Measurements from ENCODE around the gene TBX4. TPM values are rescaled to one million over a fixed set of nuclear protein-coding genes. Genes with fewer than 3 reads are reported as not detected.
"Not testable (repeated sequence)": the region's sequence is repeated elsewhere in the genome, so short reads cannot be mapped to it uniquely, and the experiment has no call there.

The TBX4 gene
- total RNA-seq, 1 experiment from 2014 or later, result not detected

DNA sequence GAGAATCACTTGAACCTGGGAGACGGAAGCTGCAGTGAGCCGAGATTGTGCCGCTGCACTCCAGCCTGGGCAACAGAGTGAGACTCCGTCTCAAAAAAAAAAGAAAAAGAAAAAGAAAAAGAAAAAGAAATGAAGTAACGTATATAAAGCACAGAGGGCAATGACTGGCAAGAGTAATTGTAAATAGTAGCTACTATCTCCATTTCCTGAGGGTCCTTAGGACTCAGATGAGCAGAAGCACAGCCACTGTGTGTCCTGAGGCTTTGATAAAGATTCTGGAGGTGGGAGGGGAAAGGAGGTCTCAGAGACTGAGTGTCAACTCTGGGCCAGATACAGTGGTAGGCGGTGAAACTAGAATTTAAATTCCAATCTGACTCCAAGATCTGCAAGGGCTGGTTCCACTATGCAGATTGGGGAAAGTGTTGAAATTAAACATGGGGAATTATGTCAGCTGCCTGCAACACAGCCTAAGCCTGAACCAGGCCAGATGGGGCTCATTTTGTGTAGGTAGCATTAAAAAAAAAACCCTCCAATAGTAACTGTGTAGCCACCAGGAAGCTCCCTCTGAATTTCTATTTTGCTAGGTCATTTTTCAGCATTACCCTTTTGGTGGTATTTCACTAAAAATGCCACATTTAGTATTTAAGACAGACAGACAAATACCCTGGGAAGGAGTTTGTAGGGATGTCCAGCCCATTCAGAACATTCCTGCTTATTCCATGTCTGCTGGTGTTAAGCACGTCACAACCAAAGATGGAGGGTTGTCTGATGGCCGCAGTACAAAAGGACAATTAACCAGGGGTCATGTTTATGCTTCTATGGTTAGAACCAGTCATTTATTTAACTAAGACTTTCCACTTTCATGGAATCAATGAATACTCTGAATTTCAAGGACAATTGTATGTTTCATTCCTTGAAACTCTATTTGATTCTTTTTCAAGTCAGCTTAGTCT, 46.1 kb downstream of the TBX4 start:
- in situ Hi-C loops (cut with HindIII; ENCODE audit: low pct_unique_long_range_greater_than_20kb, low sequenced_read_pairs), result no loop called here
- DNase-seq (ENCODE audit: low read depth, low spot score), result no peak

- no peak for DNase-seq (ENCODE audit: low read depth, low spot score)
- in situ Hi-C loops (cut with HindIII; ENCODE audit: low pct_unique_long_range_greater_than_20kb, low sequenced_read_pairs), result no loop called here
Observed at GRCh38 chr17:61499632-61500031, 47.4 kb downstream of the TBX4 start.

DNA sequence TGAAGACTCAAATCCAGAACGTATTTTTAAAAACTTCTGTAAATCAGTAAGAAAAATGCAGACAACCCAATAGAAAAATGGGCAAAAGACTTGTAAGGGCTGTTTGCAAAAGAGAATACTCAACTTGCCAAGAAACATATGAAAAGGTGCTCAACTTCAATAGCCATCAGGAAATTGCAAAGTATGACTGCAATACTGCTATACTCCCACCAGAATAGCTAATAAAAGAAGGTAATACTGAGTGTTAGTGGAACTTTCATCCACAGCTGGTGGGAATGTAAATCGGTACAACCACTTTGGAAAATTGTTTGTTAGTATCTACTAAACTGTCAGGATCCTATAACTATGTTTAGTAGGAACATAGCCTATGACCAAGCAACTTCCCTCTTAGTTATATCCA, 48.1 kb downstream of the TBX4 start:
- no peak for DNase-seq (ENCODE audit: low read depth, low spot score)
- in situ Hi-C loops (cut with HindIII; ENCODE audit: low pct_unique_long_range_greater_than_20kb, low sequenced_read_pairs), result no loop called here

- DNase-seq (ENCODE audit: low read depth, low spot score), result no peak
- in situ Hi-C loops (cut with HindIII; ENCODE audit: low pct_unique_long_range_greater_than_20kb, low sequenced_read_pairs), result no loop called here
Observed at GRCh38 chr17:61502292-61502691, 50.1 kb downstream of the TBX4 start.

DNA sequence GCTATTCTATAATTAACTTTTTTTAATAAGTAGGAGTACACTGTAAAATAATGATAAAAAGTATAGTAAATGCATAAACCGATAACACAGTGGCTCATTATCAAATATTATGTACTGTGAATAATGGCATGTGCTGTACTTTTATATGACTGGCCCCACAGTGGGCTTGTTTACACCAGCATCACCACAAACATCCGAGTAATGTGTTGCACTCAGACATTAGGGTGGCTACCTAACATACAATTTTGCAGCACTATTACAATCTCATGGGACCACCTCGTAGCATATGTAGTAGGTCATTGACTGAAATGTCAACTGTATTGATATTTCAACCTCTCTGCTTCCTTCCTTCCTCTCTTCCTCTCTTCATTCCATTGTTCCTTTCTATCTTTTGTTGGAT, 51.7 kb downstream of the TBX4 start:
- DNase-seq (ENCODE audit: low read depth, low spot score), result no peak
- in situ Hi-C loops (cut with HindIII; ENCODE audit: low pct_unique_long_range_greater_than_20kb, low sequenced_read_pairs), result no loop called here

- no peak for DNase-seq (ENCODE audit: low read depth, low spot score)
- in situ Hi-C loops (cut with HindIII; ENCODE audit: low pct_unique_long_range_greater_than_20kb, low sequenced_read_pairs), result no loop called here
Observed at GRCh38 chr17:61504697-61505096, 52.5 kb downstream of the TBX4 start.

- in situ Hi-C loops (cut with HindIII; ENCODE audit: low pct_unique_long_range_greater_than_20kb, low sequenced_read_pairs), result no loop called here
- no peak for DNase-seq (ENCODE audit: low read depth, low spot score)
Observed at GRCh38 chr17:61505846-61506627, 53.8 kb downstream of the TBX4 start.

DNA sequence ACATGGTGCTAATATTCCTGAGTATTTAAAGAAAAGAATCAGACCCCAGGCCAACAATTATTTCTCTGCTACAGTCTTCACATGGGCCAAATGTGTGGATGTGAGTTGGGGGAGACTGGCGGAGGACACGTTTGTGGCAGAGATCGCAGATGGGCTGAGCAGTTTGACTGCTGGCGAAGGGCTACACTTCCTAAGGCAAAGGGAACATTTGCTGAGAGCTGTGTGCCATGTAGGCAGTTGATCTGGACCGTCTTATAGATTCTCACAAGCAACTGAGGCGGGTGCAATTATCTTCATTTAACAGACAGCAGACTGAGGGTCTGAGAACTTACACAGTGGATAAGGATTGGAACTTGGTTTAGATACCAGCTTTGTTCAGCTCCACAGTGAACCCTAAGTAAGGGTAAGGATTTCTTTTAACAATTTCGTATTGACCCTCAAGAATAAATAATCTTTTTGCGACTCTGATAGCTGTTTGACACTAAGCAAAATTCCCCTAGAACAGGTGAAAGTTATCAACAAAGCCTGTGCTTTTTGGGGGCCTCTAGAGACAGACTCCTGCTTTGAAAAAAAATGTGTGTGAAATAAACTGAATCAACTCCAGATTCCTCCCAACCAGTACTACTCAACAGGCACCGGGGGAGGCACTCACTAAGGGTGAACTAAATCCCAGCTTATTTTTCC, 55.3 kb downstream of the TBX4 start:
- no peak for DNase-seq (ENCODE audit: low read depth, low spot score)
- in situ Hi-C loops (cut with HindIII; ENCODE audit: low pct_unique_long_range_greater_than_20kb, low sequenced_read_pairs), result no loop called here

DNA sequence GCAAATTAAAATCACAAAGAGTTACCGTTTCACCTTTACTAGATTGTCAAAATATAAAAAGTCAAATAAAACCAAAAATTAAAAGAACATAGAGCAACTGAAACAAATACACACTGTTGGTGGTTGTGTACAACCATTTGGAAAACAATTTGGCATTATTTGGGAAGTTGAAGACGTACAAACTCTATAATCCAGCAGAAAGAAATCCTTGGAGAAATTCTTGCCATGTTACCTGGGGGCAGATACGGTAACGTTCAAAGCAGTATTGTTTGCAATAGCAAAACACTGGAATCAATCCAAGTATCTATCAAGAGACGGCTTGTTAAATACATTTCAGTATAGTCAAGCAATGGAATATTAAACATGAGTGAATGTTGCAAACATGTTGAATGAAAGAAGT, 56.7 kb downstream of the TBX4 start:
- peak; percentile 86 for DNase-seq (ENCODE audit: low read depth, low spot score)
- in situ Hi-C loops (cut with HindIII; ENCODE audit: low pct_unique_long_range_greater_than_20kb, low sequenced_read_pairs), result no loop called here

DNA sequence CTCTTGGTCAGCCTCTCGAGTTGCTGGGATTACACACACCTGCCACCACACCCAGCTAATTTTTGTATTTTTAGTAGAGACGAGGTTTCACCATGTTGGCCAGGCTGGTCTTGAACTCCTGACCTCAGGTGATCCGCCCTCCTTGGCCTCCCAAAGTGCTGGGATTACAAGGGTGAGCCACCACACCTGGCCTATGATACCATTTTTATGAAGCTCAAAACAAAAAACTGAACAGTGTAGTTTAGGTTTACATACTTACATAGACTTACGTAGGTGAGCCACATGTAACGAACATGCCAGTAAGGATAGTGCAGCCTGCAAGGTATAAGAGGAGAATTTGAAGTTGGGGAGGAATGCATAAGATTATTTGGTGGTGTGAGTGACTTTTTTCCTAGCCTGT, 57.2 kb downstream of the TBX4 start:
- DNase-seq (ENCODE audit: low read depth, low spot score); in situ Hi-C loops (cut with HindIII; ENCODE audit: low pct_unique_long_range_greater_than_20kb, low sequenced_read_pairs): not testable (repeated sequence)

DNA sequence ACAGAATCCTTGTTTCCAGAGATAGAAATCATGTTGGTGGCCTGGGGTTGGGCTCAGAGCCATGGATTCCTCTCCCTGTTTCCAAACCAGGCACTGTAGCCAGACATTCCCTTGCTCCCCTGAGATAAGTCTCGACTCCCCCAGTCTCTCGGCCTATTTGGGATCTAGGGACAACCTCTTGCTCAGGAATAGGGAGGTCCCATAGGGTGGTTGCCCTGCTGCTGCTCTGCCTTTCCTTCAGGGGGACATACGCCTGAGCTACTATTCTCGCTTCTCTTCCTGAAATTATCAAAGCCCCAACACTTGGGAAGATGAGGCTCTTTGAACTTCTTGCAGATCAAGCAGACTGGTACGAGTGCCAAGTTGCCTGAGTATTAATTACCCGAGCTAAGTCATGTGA, 58.0 kb downstream of the TBX4 start:
- in situ Hi-C loops (cut with HindIII; ENCODE audit: low pct_unique_long_range_greater_than_20kb, low sequenced_read_pairs), result no loop called here
- no peak for DNase-seq (ENCODE audit: low read depth, low spot score)

DNA sequence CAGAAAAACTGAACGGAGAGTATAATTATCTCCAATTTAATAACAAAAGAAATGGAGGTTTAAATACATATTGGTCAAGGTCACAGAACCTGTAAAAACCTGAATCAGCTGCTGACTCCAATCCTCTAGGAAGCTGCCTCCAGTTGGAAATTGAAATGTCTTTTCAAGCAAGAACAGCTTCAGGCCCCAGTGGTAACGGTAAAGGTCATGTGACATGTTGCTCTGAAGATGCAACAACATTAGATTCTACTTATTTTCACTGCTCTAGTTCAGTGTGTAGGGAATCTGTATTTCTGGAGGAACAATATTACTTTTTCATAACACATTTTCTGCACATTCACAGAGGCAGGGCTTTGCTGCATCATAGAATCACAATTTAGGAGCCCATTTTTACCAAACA, 58.8 kb downstream of the TBX4 start:
- in situ Hi-C loops (cut with HindIII; ENCODE audit: low pct_unique_long_range_greater_than_20kb, low sequenced_read_pairs), result no loop called here
- no peak for DNase-seq (ENCODE audit: low read depth, low spot score)

DNA sequence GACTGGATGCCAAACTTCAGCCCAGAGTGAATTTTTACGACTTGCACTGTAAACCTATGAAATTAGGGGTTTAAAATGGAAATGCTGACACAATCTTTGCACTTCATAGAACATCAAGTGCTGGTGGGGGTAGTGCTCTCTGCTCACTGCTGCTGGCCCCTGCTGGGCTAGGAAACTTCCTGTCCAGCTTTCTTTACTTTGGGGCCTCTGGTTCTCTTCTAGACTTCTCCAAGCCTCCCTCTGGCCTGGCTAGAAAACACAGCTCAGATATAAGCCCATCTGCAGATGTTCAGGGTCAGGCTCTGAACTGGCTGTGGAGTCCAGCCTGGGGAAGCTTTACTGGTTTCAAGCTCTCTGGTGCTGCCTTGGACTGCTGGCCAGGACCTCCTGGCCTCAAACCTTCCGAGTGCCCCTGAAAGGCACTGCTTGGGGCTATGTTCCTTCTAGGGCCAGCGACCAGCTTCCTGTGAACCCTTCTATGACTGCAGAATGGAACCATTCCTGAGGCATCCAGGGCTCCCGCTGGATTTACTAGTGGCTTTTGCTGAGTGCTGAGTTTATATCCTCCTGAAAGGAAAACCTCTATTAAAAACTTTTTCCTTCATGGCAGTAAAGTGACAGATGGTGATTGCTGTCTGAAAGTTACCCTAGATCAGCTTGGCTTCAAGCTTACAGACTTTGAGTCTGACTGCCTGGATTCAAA, 59.4 kb downstream of the TBX4 start:
- no peak for DNase-seq (ENCODE audit: low read depth, low spot score)
- in situ Hi-C loops (cut with HindIII; ENCODE audit: low pct_unique_long_range_greater_than_20kb, low sequenced_read_pairs), result no loop called here

DNA sequence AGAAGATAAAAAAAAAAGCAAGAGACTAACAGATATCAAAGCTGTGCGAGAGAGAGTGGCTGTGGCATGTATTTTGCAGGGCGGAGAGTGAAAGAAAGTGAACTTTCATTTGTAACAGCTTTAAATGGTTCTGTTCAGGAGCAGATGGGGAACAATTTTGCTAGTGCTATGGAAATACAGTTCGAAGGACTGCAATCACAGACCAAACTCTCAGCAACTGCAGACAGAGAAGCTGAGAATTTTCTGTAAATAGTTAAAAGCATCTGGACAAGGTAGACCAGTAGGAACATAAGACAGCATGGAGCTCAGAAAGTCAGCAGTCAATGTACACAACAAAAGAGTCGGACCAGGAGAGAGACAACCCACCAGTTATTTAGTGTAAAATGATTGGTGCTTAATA, 62.3 kb downstream of the TBX4 start:
- in situ Hi-C loops (cut with HindIII; ENCODE audit: low pct_unique_long_range_greater_than_20kb, low sequenced_read_pairs), result no loop called here
- DNase-seq (ENCODE audit: low read depth, low spot score), result no peak

DNA sequence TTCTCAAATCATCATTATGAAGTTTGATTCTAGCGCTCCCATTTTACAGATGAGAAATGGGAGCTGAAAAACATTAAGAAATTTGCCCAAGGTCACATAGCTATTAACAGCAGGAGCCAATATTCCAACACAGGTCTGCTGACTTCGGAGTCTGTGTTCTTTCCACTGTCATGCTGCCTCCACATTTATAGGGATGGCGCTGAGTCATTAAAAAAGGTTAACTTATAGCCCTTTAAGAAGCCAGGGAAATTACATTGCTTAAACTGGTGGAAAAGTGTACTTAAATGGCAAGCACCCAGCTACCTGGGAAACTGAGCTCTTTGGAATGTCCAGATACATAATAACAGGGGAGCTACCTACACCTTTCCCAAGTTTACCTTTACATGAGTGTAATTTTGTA, 65.0 kb downstream of the TBX4 start:
- no peak for DNase-seq (ENCODE audit: low read depth, low spot score)
- in situ Hi-C loops (cut with HindIII; ENCODE audit: low pct_unique_long_range_greater_than_20kb, low sequenced_read_pairs), result no loop called here

DNA sequence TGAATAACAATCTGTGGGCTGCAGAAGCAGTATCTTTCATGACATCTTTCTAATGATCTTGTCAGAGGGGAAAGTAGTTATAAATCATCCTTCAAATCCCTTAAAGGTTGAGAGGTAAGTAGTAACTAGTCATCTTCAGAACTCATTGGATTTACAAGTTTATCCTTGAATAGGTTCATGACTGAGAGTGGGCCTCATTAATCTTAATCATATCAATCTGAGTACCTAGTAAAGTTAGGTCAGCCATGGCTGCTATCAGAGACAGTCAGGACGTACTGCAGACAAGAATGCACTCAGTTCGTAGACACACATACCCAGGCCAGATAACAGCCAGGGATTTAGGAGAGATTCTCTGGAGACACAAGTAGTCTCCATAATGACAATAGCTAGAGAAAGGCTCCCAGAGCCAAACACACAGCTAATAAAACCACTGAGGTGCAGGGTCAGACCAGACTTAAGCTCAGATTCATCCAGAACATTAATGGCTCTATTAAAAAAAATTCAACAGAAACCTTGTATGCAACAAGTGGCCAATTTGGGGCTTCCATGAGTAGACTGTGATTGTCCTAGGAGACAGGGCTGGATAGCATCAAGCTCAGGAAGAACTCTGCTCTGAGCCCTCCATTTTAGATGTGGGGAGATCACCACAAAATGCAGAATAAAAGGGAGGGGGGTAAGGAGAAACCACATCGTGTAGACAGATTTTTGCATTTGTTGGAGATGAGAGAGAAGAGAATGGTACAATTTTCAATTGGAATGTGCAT, 65.8 kb downstream of the TBX4 start:
- DNase-seq (ENCODE audit: low read depth, low spot score), result no peak
- in situ Hi-C loops (cut with HindIII; ENCODE audit: low pct_unique_long_range_greater_than_20kb, low sequenced_read_pairs), result no loop called here

GRCh38 chr17:61519139-61519538, 66.9 kb downstream of the TBX4 start:
- in situ Hi-C loops (cut with HindIII; ENCODE audit: low pct_unique_long_range_greater_than_20kb, low sequenced_read_pairs), result no loop called here
- DNase-seq (ENCODE audit: low read depth, low spot score), result no peak
